GM18858 (cell line): ENCODE results near the gene LRRC37B.
"Not testable (repeated sequence)": the region's sequence is repeated elsewhere in the genome, so short reads cannot be mapped to it uniquely, and the experiment has no call there.

Experiments
- ATAC-seq: cut with Tn5 transposase; IDR thresholded peaks from one replicate; pipeline ENCODE4 v1.9.1; 2021; ENCODE audit not compliant: unreplicated experiment

The LRRC37B gene

DNA sequence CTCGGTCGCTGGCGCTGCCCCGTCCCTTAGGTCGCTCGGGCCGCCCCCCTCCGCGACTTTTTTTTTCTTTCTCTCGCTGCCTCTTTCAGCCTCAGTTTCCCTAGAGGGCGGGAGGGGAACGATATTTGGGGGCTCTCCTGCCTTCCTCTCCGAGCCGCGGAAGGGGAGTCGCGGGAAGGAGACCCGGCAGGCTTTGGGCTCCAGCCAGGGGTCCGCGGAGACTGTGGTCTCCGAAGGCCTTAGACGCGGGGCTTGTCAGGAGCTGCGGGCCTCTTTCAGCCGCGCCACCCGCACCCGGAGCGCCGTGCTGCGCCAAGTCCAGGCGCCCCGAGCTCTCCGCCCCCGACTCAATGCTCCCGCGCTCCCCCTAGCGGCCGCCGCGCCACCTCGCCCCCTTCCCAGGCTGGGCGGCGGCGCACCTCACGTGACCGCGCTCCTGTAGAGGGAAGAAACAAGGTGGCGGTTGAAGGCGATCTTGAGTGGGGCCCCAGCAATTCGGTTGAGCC, at the start of gene LRRC37B:
Gene LRRC37B (plus strand): TSS at position 427 of the 506 bp plus-strand sequence. CDS start 14,010 bp downstream, outside the sequence.
- ATAC-seq: peak; percentile 46

DNA sequence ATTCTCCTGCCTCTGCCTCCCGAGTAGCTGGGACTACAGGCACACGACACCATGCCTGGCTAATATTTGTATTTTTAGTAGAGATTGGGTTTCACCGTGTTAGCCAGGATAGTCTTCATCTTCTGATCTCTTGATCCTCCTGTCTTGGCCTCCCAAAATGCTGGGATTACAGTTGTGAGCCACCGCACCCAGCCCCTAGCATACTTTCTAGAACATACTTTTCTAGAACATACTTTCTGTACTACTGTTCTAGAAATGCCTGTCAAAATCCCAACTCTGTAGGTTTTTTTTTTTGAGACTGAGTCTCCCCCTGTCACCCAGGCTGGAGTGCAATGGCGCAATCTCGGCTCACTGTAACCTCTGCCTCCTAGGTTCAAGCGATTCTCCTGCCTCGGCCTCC, 43.1 kb upstream of the LRRC37B start:
- not testable (repeated sequence) for ATAC-seq

DNA sequence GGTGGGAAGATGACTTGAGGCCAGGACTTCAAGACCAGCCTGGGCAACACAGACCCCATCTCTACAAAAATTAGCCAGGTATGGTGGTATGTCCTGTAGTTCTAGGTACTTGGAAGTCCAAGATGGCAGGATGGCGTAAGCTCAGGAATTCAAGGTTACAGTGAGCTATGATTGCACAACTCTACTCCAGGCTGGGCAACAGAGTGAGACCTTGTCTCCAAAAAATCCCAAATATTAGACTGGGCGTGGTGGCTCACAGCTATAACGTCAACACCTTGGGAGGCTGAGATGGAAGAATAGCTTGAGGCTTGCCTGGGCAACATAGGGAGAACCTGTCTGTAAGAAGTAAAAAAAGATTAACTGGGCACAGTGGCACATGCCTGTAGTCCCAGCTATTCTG, 39.5 kb upstream of the LRRC37B start:
- ATAC-seq: no peak

DNA sequence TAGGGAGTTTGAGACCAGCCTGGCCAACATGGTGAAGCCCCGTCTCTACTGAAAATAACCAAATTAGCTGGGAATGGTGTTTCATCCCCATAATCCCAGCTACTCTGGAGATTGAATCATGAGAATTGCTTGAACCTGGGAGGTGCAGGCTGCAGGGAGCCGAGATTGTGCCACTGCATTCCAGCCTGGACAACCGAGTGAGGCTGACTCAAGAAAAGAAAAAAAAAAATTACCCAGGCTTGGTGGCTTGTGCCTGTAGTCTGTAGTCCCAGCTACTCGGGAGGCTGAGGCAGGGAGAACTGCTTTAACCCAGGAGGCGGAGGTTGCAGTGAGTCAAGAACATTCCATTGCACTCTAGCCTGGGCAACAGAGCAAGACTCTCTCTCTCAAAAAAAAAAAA, 36.8 kb upstream of the LRRC37B start:
- not testable (repeated sequence) for ATAC-seq

DNA sequence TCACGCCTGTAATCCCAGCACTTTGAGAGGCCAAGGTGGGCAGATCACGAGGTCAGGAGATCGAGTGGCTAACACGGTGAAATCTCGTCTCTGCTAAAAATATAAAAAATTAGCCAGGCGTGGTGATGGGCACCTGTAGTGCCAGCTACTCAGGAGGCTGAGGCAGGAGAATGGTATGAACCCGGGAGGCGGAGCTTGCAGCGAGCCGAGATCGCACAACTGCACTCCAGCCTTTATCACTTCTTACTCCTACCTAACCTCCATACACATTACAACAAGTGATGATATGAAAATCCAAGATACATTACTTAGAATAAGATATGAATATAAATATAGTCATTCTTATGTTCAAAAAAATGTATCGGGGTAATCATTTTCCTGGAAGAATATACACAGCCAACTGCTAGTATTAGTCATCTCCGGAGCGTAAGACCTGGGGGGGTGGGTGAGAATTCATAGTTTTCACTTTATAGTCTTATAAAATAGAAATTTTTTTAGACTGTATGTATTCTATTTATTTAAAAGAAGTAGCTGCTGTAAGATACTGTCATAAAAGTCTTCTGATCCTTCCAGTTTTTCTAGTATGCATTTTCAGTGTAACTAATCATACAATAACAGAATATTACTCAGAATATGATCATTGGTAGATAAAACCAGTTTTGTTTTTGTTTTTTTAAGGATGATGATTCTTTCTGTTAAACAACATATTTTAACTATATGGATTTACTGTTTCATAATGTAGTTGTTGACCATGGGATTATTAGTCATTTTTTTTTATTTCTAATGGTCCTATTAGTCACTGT, 32.7 kb upstream of the LRRC37B start:
- not testable (repeated sequence) for ATAC-seq

DNA sequence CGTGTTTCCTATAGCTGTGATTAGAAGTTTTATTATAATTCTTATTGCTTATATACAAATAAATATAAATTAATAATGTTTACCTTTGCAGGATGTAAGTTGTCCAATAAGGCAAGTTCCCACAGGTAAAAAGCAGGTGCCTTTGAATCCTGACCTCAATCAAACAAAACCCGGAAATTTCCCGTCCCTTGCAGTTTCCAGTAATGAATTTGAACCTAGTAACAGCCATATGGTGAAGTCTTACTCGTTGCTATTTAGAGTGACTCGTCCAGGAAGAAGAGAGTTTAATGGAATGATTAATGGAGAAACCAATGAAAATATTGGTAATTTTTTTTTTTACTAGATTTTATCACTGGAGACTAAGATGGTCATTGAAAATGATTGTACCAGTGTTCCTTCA, 31.8 kb upstream of the LRRC37B start:
- not testable (repeated sequence) for ATAC-seq

DNA sequence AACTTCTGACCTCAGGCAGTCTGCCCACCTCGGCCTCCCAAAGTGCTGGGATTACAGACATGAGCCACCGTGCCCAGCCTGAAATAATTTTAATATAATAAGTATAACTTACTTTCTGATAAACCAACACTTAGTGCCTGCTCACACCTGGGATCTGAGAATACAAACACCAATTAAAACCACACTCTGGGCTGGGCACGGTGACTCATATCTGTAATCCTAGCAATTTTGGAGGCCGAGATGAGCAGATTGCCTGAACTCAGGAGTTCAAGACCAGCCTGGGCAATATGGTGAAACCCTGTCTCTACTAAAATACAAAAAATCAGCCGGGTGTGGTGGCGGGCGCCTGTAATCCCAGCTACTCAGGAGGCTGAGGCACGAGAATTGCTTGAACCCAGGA, 15.4 kb upstream of the LRRC37B start:
- not testable (repeated sequence) for ATAC-seq

DNA sequence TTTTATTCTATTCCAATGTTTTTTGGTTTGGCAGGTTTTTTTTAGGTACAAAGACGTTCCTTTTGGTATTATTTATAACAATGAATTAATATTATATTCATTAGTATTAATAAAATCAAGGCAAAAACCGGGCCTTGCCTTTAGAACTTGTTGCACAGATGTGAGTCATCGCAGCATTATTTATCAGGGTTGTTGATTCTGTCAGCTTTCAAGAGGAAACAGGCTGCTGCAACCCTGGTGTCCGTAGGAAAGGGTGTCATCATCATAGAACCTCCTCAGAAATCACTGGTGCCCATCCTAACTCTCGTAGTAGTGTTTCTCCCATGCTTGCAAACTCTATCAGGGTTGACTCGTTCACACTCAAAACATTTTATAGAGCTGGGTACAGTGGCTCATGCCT, 10.2 kb upstream of the LRRC37B start:
- ATAC-seq: no peak

DNA sequence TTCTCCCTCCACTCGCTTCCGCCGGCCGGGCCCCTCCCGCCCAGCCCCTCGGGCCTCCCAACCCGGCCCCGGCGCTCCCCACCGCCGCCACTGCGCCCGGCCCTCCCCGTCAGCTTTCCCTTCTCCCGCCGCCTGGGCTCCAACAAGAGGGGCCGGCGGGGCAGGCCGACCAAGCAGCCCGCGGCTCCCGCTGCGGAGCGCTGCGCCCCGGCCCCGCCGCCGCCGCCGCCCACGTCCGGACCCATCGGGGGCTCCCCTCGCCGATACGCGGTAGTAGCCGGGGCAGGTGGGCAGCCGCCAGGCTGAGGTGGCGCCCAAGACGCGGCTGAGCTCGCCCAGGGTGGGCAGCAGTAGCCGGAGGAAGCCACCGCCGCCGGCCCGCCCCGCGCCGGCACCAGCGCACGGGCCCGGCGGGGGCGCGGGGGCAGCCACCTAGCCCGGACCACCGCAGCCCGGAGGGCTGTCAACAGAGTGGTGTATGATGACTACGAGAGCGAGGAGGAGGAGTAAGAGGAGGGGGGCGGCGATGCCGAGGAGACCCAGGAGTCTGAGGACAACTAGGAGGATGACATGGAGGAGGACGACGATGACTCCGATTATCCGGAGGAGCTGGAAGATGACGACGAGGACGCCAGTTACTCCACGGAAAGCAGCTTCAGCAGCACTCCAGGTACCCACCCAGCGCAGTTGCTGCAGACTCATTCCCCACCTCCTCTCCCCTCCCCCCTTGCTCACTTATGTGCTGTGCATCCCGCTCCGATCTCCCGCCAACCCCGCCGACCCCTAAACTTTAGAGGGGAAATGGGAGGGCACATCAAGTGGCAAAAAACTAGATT, 498 bp downstream of the LRRC37B start:
- ATAC-seq: peak; percentile 33

DNA sequence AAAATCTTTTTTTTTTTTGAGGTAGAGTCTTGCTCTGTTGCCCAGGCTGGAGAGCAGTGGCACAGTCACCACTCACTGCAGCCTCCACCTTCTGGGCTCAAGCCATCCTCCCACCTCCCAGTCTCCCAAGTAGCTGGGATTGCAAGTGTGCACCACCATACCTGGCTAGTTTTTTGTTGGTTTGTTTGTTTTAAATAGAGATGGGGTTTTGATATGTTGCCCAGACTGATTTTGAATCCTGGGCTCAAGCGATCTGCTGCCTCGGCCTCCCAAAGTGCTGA, 2.0 kb downstream of the LRRC37B start:
- no peak for ATAC-seq

DNA sequence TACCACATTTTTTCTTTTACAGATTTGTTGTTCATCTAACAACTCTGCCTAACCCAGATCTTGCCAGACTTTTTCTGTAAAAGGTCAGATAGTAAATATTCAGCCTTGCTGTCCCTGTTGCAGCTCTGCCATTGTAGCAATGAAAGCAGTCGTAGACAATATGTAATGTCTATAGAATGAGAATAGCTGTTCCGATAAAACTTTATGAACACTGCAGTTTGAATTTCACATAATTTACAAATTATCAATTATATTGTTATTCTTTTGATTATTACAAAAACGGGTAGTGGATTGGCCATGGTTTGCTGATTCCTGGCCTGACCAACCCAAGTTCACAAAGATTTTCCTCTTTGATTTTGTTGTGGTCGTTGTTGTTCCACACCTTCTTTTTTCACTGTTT, 2.9 kb downstream of the LRRC37B start:
- no peak for ATAC-seq

DNA sequence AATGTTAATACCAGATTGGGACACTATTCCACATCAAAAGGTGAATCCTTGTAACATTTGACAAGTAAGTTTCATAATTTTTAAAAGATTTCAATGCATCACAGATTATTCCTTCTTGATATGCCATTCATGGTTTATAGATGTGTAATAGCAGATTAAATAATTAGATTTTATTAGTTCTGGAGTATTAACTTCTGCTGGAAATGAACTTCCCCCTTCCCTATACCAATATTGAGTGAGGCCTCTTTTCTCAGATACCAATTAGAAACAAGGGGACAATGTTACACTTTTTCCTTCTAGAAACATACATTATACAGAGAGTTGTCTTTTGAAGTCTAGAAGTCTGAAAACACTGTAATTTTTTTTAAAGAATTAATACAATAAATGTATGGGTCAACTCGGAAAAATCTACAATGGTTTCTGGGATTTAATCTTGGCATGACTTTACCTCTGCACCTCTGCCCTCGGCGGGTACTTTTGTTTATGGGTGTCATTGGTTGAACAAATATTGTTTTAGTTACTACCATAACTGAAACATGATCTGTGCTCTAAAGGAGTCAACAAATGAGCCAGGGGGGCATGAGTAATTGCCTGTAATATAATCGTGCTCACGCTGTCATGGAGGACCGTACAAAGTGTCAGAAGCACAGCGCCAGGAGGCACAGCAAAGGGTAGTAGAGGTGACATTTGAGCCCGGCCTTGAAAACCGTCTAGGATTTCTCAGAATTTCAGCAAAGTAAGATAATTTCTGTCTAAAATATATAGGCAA, 8.2 kb downstream of the LRRC37B start:
- ATAC-seq: no peak

DNA sequence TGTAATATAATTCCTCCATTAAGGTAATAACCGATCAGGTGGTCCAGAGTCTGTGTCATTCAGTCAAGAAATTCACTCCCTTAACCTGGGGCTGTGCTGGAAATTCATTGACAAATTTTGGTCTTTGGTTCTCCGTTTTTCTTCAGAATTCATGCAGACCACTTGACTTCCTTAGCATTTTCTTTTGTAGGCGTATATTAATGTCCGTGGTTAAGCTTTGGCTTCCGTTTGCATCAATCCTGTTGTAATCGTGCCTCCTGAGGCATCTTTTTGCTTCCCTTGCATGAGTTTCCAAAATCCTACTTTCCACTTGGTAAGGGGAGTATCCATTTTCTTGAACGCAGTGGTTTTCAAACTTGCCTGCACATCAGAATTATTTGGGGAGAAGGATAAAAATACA, 9.0 kb downstream of the LRRC37B start:
- no peak for ATAC-seq

DNA sequence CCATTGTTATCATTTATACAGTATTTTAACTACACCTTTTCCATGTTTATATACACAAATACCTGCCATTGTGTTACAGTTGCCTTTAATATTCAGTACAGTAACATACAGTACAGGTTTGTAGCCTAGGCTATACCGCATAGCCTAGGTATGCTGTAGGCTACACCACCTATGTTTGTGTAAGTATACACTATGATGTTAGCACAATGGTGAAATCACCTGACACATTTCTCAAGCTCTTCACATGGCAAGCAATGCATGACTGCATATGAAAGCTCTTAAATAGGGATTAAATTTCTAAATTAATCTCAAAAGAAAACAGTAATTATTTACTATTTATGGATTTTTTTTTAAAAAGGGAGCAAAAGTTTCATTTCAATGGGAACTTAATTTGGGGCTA, 12.0 kb downstream of the LRRC37B start:
- no peak for ATAC-seq

DNA sequence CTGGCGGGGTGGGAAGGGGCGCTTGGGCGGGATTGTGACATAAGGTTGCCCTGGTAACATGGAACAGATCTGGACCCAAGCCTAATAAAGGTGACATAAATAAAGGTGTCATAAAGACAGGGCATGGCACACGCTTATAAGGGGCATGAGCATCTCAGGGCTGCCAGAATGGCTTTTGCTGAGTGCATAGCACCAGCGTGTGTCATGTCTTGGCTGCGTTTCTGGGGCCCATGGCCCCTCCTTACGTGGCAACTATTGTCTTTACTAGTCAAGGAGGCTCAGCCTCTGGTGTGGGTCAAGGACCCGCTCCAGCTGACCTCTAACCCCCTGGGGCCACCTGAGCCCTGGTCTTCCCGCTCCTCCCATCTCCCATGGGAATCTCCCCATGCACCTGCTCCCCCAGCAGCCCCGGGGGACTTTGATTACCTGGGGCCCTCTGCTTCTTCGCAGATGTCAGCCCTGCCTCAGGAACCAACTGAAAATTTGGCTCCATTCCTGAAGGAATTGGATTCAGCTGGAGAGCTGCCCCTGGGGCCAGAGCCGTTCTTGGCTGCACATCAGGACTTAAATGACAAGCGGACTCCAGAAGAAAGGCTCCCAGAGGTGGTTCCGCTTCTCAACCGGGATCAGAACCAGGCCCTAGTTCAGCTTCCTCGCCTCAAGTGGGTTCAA, 13.9 kb downstream of the LRRC37B start:
- ATAC-seq: no peak

DNA sequence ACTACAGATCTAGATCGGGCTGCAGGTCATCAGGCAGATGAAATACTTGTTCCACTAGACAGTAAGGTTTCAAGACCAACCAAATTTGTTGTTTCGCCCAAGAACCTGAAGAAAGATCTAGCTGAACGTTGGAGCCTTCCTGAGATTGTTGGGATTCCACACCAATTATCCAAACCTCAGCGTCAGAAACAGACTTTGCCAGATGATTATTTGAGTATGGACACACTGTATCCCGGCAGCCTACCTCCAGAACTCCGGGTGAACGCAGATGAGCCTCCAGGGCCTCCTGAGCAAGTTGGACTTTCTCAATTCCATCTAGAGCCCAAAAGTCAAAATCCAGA, 14.4 kb downstream of the LRRC37B start:
- no peak for ATAC-seq

DNA sequence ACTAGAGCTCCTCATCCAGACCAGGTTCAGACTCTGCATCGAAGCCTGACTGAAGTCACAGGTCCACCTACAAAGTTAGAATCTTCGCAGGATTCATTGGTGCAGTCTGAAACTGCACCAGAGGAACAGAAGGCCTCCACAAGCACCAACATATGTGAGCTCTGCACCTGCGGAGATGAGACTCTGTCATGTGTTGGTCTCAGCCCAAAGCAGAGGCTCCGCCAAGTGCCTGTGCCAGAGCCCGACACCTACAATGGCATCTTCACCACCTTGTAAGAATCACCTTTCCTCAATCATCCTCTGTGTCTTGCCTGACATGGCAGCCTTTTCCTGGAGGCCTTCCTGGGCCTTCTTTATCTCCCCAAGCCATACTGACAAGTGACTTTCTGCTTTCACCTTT, 15.4 kb downstream of the LRRC37B start:
- ATAC-seq: not testable (repeated sequence)

DNA sequence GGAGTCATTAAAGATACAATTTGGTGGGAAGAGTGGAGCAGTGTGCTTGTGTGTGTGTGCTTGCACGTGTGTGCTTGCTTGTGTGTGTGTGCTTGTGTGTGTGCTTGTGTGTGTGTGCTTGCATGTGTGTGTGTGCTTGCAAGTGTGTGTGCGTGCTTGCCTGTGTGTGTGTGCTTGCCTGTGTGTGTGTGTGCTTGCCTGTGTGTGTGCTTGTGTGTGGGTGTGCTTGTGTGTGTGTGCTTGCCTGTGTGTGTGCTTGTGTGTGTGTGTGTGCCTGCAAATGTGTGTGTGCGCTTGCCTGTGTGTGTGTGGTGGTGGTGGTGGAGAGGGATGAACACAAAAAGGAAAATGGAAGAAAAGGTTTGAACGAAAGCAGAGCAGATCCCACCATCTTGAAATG, 20.1 kb downstream of the LRRC37B start:
- ATAC-seq: not testable (repeated sequence)

DNA sequence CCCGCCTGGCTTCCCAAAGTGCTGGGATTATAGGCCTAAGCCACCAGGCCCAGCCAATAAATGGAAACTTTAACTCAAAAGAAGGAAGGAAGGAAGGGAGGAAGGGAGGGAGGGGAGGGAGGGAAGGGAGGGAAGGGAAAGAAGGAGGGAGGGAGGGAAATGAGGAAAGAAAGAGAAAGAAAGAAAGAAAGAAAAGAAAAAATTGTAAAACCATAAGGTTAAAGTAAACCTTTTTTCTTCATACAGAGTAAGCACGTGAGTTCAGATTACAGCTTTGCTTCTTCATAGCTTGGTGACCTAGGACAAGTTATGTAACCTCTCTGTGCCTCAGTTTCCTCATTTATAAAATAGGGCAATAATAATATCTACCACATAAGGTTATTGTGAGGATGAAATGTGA, 26.0 kb downstream of the LRRC37B start:
- ATAC-seq: no peak

DNA sequence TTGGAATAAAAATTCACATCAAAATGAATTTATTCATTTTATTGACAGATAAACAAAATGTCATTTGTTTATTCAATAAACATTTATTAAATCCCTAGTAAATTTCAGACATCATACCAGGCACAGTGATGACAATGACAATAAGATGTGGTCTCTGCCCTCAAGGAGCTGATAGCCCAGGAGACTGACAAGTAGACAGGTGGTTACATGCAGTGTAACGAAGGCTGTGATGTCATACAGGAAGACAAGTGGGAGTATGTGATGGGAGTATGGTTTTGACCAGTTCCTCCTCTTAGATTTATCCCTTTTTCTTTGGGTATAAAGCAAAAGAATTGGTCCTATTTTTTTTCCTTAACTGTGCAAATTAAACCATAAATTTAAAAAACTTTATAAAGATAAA, 26.6 kb downstream of the LRRC37B start:
- not testable (repeated sequence) for ATAC-seq

DNA sequence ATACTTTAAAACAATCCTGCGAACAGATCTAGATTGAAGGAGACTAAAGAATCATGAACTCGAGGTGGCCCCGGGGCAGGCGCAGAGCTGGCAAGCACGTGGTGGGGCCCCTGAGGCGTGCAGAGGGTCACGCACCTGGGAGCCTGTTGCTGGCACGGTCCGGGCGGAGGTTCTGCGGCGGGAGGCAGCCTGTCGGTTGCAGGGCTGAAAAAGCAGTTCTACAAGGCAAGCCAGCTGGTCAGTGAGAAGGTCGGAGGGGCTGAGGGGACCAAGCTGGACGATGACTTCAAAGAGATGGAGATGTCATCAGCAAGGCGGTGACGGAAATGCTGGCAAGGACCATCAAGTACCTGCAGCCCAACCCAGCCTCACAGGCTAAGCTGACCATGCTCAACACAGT, 33.1 kb downstream of the LRRC37B start:
- not testable (repeated sequence) for ATAC-seq
